Left lung (tissue), 10 donors: ENCODE data around the gene EEF1G. TPM values are rescaled to one million over a fixed set of nuclear protein-coding genes. Genes with fewer than 3 reads are reported as not detected.
"Not testable (repeated sequence)": the region's sequence is repeated elsewhere in the genome, so short reads cannot be mapped to it uniquely, and the experiment has no call there.

ENCODE experiments used
- ATAC-seq: fragments of 200-7000 bp; cut with Tn5 transposase; one replicate; pipeline ENCODE4 v1.9.1; 2020; ENCODE audit warnings: moderate library complexity
- DNase-seq, 4 donors: peaks; one replicate each; pipeline ENCODE4 v3.0.0-alpha.2; 2013 to 2020
- H3K27ac ChIP-seq, 2 donors: fragments of 200-600 bp; sonication (generic) in 1 of 2; one replicate each; pipeline versions ENCODE4 v1.5.0 to v1.8.0; 2020 to 2021
- H3K27me3 ChIP-seq, 2 donors: fragments of 200-600 bp; sonication (generic) in 1 of 2; one replicate each; pipeline versions ENCODE4 v1.5.0 to v1.8.0; 2020 to 2021
- H3K36me3 ChIP-seq, 2 donors: fragments of 200-600 bp; sonication (generic) in 1 of 2; one replicate each; pipeline versions ENCODE4 v1.5.0 to v1.8.0; 2020 to 2021
- H3K4me1 ChIP-seq, 2 donors: fragments of 200-600 bp; one replicate each; pipeline ENCODE4 v1.8.0; 2021
- H3K4me3 ChIP-seq, 2 donors: fragments of 200-600 bp; sonication (generic) in 1 of 2; one replicate each; pipeline versions ENCODE4 v1.5.0 to v1.8.0; 2020 to 2021; ENCODE audit warnings: mild to moderate bottlenecking in 1 of 2
- H3K9me3 ChIP-seq, 2 donors: fragments of 200-600 bp; sonication (generic) in 1 of 2; one replicate each; pipeline versions ENCODE4 v1.5.0 to v1.8.0; 2020 to 2021
- intact Hi-C, 2 donors: fragments of 100-400 bp; cut with DNase I; formaldehyde crosslinking; loops; one replicate each; pipeline versions ENCODE4 v1.11.2 to v1.14.2; 2022
- polyA plus RNA-seq, 6 donors: library from polyadenylated mRNA; unstranded; fragments of 120-200 nt; gene quantifications; one replicate each; pipeline ENCODE4 v1.2.1, GENCODE V29; 2013; ENCODE audit not compliant: insufficient read length in 6 of 6
- total RNA-seq, 2 donors: library from RNA; stranded (reverse); fragmentation: NEBNext Ultra II Directional; extraction: Animal tissue kit (Norgen Biotek cat#: 25700); gene quantifications; one replicate each; pipeline ENCODE4 v1.2.1, GENCODE V29; 2021
- TF ChIP-seq, protein P1 (sequence below), 2 donors: fragments of 200-600 bp; sonication (generic) in 1 of 2; IDR thresholded peaks; one replicate each; pipeline versions ENCODE4 v1.5.0 to v1.8.0; 2021; ENCODE audit warnings: antibody characterized with exemption in 2 of 2
- donor health status: DM: no; HTN: yes; CAD: no.
- donor health status: DM: no; HTN: no; CAD: no.

The EEF1G gene
- total and polyA plus RNA-seq, 8 donors = 973 to 2,492 (median 2,240) TPM

DNA sequence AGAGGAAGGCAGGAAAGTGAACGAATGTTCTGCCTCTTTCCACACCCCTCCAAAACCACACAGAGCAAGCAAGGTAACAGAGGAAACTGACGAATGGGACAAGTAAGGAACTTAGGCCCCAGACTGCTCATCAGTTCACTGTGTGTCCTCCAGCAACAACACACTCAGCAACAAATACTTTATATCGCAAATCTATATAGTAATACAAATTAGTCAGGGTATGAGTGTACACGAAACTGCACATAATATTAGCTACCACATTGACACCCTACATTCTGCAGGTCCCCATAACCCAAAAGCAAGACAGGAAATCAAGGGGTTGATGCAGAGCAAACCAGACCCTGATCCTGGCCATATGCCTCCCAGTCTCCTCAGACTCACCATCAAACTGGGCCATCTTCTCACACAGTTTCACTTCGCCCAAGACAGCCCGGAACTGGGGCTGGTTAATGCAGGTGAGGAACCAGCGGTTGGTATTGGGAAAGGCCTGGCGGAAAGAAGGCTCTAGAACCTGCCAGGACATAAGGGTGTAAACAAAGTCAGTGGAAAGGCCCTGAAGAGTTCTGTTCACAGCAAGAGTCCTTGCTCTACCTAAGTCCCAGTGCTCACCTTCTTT lies 6.6 kb downstream of the EEF1G start:
- Histone ChIP-seq H3K27ac (peak overlapping the region in 1 of 2 donors; percentile 33), H3K9me3 (no peaks in the 10 kb centered on the region), H3K4me1 (peaks cover 6 to 57% of the 10 kb centered on the region in 2 donors), H3K4me3 (no peak overlapping the region), H3K36me3 (peaks cover 4 to 100% of the 10 kb centered on the region in 2 donors), H3K27me3 (no peaks in the 10 kb centered on the region)
- DNase-seq (no peak), ATAC-seq (no peak)
- TF ChIP-seq, protein P1, sequence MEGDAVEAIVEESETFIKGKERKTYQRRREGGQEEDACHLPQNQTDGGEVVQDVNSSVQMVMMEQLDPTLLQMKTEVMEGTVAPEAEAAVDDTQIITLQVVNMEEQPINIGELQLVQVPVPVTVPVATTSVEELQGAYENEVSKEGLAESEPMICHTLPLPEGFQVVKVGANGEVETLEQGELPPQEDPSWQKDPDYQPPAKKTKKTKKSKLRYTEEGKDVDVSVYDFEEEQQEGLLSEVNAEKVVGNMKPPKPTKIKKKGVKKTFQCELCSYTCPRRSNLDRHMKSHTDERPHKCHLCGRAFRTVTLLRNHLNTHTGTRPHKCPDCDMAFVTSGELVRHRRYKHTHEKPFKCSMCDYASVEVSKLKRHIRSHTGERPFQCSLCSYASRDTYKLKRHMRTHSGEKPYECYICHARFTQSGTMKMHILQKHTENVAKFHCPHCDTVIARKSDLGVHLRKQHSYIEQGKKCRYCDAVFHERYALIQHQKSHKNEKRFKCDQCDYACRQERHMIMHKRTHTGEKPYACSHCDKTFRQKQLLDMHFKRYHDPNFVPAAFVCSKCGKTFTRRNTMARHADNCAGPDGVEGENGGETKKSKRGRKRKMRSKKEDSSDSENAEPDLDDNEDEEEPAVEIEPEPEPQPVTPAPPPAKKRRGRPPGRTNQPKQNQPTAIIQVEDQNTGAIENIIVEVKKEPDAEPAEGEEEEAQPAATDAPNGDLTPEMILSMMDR (IDR thresholded peaks at IDR 0.05) = no peak
- intact Hi-C loops = no loop called here

DNA sequence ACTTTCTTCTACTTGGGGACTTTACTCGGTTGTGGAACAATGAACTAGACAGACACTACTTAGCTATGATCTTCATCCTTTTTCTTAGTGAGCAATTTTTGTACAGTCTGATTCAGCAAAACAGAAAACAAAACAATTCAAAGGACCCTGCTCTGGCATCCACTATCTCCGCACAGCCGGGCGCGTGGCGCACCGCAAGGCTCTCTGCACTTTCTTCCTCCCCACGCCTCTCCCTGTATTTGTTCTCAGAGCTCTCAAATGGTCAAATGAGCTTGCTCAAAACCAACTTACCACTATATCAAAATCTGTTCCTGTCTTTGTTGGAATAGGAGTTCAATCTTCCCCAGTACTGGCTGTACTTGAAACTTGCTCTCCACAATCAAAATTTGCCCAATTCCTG lies 7.4 kb downstream of the EEF1G start:
- Histone ChIP-seq H3K4me1 (peaks cover under 1 to 50% of the 10 kb centered on the region in 2 donors), H3K36me3 (peaks cover 0 to 100% of the 10 kb centered on the region in 2 donors), H3K27me3 (no peaks in the 10 kb centered on the region), H3K27ac (no peak overlapping the region), H3K9me3 (no peaks in the 10 kb centered on the region), H3K4me3 (no peak overlapping the region)
- ATAC-seq (no peak), DNase-seq (no peak)
- TF ChIP-seq, protein P1 (IDR thresholded peaks at IDR 0.05) = no peak
- intact Hi-C loops = no loop called here

DNA sequence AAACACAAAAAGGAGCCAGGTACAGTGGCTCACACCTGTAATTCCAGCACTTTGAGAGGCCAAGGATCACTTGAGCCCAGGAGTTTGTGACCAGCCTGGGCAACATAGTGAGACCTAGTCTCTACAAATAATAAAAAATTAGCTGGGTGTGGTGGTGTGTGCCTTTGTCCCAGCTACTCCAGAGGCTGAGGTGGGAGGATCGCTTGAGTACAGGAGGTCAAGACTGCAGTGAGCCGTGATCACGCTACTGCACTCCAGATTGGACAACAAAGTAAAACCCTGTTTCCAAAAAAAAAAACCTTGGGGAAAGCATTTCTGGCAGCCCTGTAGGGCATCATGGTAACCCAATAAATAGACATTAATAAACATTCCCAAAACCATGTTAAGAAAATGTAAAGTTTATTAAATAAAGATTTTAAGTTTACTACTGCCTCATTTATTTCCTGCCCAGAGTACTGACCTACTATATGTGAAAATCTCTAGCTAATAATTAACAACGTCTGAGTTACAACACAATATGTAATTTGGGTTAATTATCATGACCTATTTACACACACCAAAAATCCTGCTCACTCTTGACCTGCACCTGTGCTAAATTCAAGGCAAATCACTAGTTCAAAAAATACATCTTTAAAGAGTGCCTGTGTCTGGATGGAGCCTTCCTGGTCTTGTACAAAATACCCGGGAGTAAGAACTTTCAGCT lies 8.4 kb downstream of the EEF1G start:
- no peak for DNase-seq
- intact Hi-C loops = no loop called here
- H3K4me3 ChIP-seq = no peak overlapping the region
- peaks cover 0 to 100% of the 10 kb centered on the region in 2 donors for H3K36me3 ChIP-seq
- H3K27ac ChIP-seq = no peak overlapping the region
- no peaks in the 10 kb centered on the region for H3K9me3 ChIP-seq
- ATAC-seq = no peak
- peaks cover 10 to 50% of the 10 kb centered on the region in 2 donors for H3K4me1 ChIP-seq
- TF ChIP-seq, protein P1 (IDR thresholded peaks at IDR 0.05) = no peak
- H3K27me3 ChIP-seq = no peaks in the 10 kb centered on the region

DNA sequence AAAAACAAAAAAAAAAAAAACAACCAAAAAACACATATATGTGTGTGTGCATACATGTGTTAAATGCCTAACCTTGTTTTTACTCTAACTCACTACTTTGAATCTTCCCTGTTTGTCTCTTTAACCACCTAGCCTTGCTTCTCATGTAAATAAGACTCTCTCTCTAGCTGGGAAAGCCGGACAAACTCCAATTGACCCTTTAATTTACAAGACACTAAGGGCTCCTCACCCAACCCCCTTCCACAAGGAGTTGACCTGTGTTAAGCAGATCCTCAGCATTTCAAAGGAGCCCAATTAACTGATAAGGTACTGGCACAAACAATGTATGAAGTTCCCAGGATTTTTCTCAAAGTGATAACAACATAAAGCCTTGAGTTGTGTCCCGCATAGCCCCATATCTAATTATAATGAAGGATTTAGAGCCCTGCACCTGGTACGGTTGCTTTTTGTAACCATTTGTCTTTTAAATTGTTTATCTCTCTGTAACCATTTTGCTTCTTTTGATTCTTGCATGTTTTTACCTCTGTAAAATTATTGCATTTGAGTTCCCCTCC lies 11.9 kb downstream of the EEF1G start:
- H3K4me3 ChIP-seq, H3K27ac ChIP-seq, ATAC-seq, H3K27me3 ChIP-seq, intact Hi-C loops, H3K9me3 ChIP-seq, DNase-seq: not testable (repeated sequence)
- Histone ChIP-seq H3K4me1 (peaks cover 13 to 59% of the 10 kb centered on the region in 2 donors), H3K36me3 (peaks cover 0 to 97% of the 10 kb centered on the region in 2 donors)

DNA sequence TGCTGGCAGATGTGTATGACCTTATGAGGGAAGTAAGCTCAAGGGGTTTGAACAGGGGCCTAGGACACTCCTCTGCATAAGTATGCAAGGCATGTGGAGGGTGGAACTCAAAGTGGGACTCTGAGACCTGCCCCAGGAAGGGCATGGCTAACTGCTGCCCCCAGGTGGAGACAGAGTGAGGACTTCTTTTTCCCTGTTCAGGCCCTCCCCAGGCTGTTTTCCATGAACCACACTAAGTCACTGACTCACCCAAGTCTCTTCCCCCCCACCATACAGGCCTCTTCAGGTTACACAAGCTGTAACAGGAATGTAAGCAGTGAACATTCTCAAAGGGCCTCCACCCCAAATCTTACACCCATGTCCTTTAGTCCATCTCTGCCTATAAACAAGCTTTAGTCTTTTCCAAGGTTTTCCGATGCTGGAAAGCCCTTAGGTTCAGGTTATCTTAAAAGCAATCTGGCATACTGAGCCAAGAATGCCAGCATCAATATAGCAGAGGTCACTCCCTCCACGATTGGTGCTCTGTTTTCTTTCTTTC lies 13.1 kb downstream of the EEF1G start:
- TF ChIP-seq, protein P1 (IDR thresholded peaks at IDR 0.05) = peak; percentile 68 to 71
- H3K4me1 ChIP-seq = peaks cover 23 to 62% of the 10 kb centered on the region in 2 donors
- intact Hi-C loops = no loop called here
- H3K27ac ChIP-seq = peak overlapping the region; percentile 58 to 75
- H3K36me3 ChIP-seq = peaks cover 0 to 85% of the 10 kb centered on the region in 2 donors
- no peaks in the 10 kb centered on the region for H3K27me3 ChIP-seq
- DNase-seq (peak in 2 of 4 donors; percentile 81 to 92), ATAC-seq (peak; percentile 82)
- H3K9me3 ChIP-seq = no peaks in the 10 kb centered on the region
- H3K4me3 ChIP-seq = no peak overlapping the region

DNA sequence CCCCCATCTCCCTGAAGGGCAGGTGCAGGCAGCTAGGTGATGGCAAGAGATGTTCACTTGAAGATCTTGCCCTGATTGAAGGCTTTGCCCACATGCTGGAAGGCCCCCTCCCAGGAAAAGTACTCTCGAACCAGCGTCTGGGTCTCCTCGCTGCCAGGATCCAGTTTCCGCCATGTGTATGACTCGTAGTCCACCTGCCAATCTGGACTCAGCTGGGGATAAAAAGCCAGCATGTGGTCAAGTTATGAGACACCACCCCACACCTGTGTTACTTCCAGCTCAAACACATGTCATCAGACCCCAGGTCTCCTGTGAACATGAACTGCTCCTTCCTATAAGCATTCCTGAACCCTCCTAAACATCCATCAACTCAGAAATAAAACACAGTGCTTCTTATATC lies 14.1 kb downstream of the EEF1G start:
- H3K4me3 ChIP-seq, H3K9me3 ChIP-seq, intact Hi-C loops, DNase-seq, ATAC-seq, H3K27me3 ChIP-seq: not testable (repeated sequence)
- H3K36me3 ChIP-seq = peaks cover 0 to 75% of the 10 kb centered on the region in 2 donors
- H3K27ac ChIP-seq = peak overlapping the region in 1 of 2 donors; percentile 58
- H3K4me1 ChIP-seq = peaks cover 31 to 66% of the 10 kb centered on the region in 2 donors
